SK-N-MC (cell line): ENCODE results near the gene TBC1D2B.

Experiments
- EZH2 ChIP-seq: fragments of 200-600 bp; sonication (generic); IDR thresholded peaks from one replicate; pipeline ENCODE4 v1.6.1; 2017; ENCODE audit warnings: antibody characterized with exemption
- POLR2AphosphoS5 ChIP-seq: IDR thresholded peaks from 2 replicates; pipeline ENCODE4 v1.6.1; 2012; ENCODE audit warnings: mild to moderate bottlenecking, low read depth, low read length, borderline replicate concordance

DNA sequence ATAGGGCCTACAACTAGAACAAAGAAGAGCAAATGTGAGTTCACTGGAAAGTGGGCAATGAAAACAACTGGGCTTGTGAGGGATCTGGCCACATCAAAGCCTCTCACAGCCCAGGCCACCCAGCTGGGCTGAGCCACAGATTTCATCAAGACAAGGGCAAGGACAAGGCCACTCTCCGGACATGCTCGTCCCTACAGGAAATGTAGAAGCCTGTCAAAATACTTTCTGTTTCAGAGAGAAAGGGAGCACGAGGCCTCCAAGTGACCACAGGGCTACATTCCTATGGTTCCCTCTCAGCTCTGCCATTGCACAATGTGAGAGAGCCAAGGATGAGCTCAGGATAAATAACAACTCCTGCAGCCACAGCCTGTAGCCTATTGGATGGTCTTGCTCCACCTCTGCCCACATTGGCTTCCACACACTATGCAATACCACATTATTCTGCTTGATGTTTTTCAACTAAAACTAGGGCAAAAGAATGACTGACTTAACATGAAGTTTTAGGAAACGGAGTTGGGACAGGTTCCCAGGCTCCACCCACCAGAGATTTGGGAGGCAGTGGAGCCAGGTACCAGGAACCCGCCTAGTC, 12.1 kb downstream of the TBC1D2B start:
- no peak for TF ChIP-seq EZH2
- no peak for TF ChIP-seq POLR2AphosphoS5
